ENCODE measurements around the gene RTKN.

The RTKN gene

DNA sequence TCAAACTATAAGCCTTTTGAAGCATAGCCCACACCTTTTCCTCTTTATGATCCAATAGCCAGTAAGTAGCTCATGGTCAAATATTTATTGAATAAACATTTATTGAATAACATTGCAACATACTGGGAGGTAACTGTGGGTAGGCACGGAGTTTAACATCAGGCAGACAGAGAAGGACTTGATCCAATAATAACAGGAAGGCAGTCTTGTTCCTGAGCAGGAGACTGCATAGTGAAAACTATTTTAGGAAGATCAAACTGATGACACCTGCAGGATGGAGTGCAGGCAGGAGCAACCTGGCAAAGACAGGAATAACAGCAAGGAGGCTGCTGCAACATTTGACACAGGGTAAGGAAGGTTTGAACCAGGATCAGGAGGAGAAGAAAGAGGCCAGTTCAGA lies 58.5 kb downstream of the RTKN start:
- no peaks in the 10 kb centered on the region for H3K27me3 ChIP-seq (replicated peaks in 2 of 5; ENCODE audit: control insufficient read depth in 4 of 5, insufficient read depth in 5 of 5, low read length in 4 of 5)
- no peak overlapping the region for H3K27ac ChIP-seq (ENCODE audit: insufficient read depth in 1 of 2, low read depth in 1 of 2, low read length in 2 of 2, poor library complexity in 1 of 2, severe bottlenecking in 2 of 2)
- 71% methylated on average over 1 of the region's 1 CpG for WGBS (ENCODE audit: insufficient coverage)
- H3K4me1 ChIP-seq (ENCODE audit: control extremely low read depth in 1 of 4, control insufficient read depth in 4 of 4, insufficient read depth in 4 of 4, low read length in 3 of 4) = peaks cover 0 to 11% (median 5%) of the 10 kb centered on the region in 4 experiments
- POLR2A ChIA-PET = no interaction called here
- no peaks in the 10 kb centered on the region for H3K9me3 ChIP-seq (ENCODE audit: control extremely low read depth in 1 of 5, control insufficient read depth in 4 of 5, insufficient read depth in 2 of 5, low read depth in 1 of 5, low read length in 4 of 5)
- H3K36me3 ChIP-seq (ENCODE audit: control insufficient read depth in 4 of 4, insufficient read depth in 4 of 4, low read length in 3 of 4) = peaks cover 0 to 22% (median 7%) of the 10 kb centered on the region in 4 experiments
- no peak overlapping the region for H3K4me3 ChIP-seq (ENCODE audit: control insufficient read depth in 1 of 7, extremely low read depth in 1 of 7, insufficient read depth in 4 of 7, low read depth in 2 of 7, low read length in 6 of 7)
- no peak for DNase-seq
- CTCF ChIA-PET = no interaction called here

DNA sequence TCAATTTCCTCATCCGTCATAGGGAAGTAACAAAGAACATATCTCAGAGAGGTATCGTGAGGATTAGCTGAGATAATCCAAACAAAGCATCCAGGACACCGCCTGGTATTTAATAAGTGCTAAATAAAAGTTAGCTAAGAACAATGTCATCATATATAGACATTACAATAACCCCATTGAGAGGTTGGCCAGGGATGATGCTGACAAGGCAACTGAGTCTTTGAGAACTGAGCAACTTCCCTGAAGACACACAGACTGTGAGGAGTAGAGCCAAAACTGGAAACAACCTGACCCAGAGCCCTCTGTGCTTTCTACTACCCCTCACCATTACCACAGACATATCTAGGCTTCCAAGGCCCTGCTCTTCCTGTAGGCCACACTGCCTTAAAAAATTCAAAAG lies 60.0 kb downstream of the RTKN start:
- Histone ChIP-seq H3K9me3 (ENCODE audit: control extremely low read depth in 1 of 5, control insufficient read depth in 4 of 5, insufficient read depth in 2 of 5, low read depth in 1 of 5, low read length in 4 of 5) (no peaks in the 10 kb centered on the region), H3K4me3 (ENCODE audit: control insufficient read depth in 1 of 7, extremely low read depth in 1 of 7, insufficient read depth in 4 of 7, low read depth in 2 of 7, low read length in 6 of 7) (no peak overlapping the region), H3K36me3 (ENCODE audit: control insufficient read depth in 4 of 4, insufficient read depth in 4 of 4, low read length in 3 of 4) (peaks cover 0 to 36% (median 15%) of the 10 kb centered on the region in 4 experiments), H3K4me1 (ENCODE audit: control extremely low read depth in 1 of 4, control insufficient read depth in 4 of 4, insufficient read depth in 4 of 4, low read length in 3 of 4) (peaks cover 0 to 11% (median 5%) of the 10 kb centered on the region in 4 experiments), H3K27me3 (replicated peaks in 2 of 5; ENCODE audit: control insufficient read depth in 4 of 5, insufficient read depth in 5 of 5, low read length in 4 of 5) (no peaks in the 10 kb centered on the region), H3K27ac (ENCODE audit: insufficient read depth in 1 of 2, low read depth in 1 of 2, low read length in 2 of 2, poor library complexity in 1 of 2, severe bottlenecking in 2 of 2) (no peak overlapping the region)
- ChIA-PET POLR2A (no interaction called here), CTCF (interaction anchor here (0.6 to 1.6 kb wide), 3 partner anchors 10 to 205 kb away, joined by 4 to 5 read pairs (median 4); no protein-coding TSS in a partner anchor)
- no peak for DNase-seq
- no CpG with 5 or more reads among the region's 3 CpGs for WGBS (ENCODE audit: insufficient coverage)

DNA sequence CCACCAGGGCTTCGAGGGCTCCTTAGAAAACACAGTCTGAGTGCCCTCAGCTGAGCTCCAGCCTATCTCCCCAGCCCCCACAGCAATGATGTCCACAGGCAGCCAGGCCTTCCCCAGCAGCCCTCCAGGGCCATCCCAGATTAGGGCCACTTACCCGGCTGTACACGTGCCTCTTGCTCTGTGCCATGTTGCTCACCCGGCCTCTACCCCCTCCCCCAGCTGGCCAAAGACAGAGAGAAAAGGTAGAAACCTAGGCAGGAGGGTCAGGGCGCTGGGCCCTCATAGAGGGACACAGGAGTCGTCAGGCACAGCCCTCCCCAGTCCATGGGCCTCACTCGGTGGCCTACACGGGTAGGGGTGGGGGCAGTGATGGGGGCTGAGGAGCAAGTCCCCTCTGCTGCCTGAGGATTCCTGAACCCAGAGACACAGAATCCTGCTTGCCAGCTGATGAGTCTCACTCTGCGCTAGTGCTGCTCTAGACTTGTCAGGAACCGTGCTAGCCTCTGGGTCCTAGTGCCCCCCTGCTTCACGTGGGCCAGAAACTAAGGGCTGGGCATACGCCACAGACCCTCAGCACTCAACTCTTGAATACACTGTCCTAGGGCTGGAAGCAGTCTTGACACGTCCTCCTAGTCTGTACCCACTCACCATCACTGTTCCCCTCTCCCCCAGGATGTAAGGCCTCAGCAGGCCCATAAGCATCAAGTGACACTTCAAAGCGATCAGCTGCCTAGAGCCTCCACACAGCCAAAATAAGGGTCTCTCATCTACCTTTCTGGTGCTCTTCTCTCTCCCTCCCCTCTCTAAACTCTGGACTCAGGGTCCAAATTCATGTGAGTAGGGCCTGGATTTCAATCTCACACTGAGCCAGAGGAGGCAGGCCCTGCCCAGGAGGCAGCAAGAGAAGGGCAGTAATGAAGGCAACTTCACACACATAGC lies 61.6 kb downstream of the RTKN start, which contains the start of gene DCTN1:
DCTN1 (minus strand) TSS at position 461 of the 939 bp plus-strand sequence; CDS start at position 187, 274 bp downstream.
- Histone ChIP-seq H3K27ac (ENCODE audit: insufficient read depth in 1 of 2, low read depth in 1 of 2, low read length in 2 of 2, poor library complexity in 1 of 2, severe bottlenecking in 2 of 2) (peak within 1 kb of the TSS; percentile 6 to 46), H3K36me3 (ENCODE audit: control insufficient read depth in 4 of 4, insufficient read depth in 4 of 4, low read length in 3 of 4) (peaks cover 0 to 38% (median 22%) of the 10 kb centered on the region in 4 experiments), H3K4me3 (ENCODE audit: control insufficient read depth in 1 of 7, extremely low read depth in 1 of 7, insufficient read depth in 4 of 7, low read depth in 2 of 7, low read length in 6 of 7) (peak within 1 kb of the TSS in 4 of 7 experiments; percentile 20 to 64 (median 44)), H3K27me3 (replicated peaks in 2 of 5; ENCODE audit: control insufficient read depth in 4 of 5, insufficient read depth in 5 of 5, low read length in 4 of 5) (no peaks in the 10 kb centered on the region), H3K4me1 (ENCODE audit: control extremely low read depth in 1 of 4, control insufficient read depth in 4 of 4, insufficient read depth in 4 of 4, low read length in 3 of 4) (peaks cover 0 to 15% (median 12%) of the 10 kb centered on the region in 4 experiments), H3K9me3 (ENCODE audit: control extremely low read depth in 1 of 5, control insufficient read depth in 4 of 5, insufficient read depth in 2 of 5, low read depth in 1 of 5, low read length in 4 of 5) (no peaks in the 10 kb centered on the region)
- ChIA-PET POLR2A (interaction anchor here (0.6 kb wide), 1 partner anchor 53 kb away, joined by 3 read pairs; no protein-coding TSS in a partner anchor), CTCF (interaction anchor here (0.8 to 1.9 kb wide), 6 partner anchors 9 to 151 kb away, joined by 3 to 4 read pairs (median 3); no protein-coding TSS in a partner anchor)
- 46% methylated on average over 11 of the region's 14 CpGs for WGBS (ENCODE audit: insufficient coverage)
- DNase-seq = peak; percentile 12 to 55 (median 25)

DNA sequence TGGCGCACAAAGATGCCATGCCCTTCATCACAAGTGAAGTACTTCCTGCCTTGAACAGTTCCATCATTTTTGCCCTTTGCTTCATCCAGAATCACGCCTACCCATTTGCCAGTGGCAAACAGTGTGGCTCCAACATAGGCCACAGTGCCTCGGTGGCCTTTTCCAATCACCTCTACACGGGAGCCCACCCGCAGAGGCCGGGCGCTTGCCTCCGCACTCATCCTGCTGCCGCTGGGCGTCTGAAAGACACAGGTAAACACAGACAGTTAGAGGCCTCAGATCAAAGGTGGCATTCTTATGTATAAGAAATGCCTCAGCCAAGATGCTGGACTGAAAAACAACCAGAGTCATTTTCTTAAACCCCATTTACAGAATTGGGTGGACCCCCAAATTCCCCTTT lies 63.7 kb downstream of the RTKN start:
- Histone ChIP-seq H3K4me1 (ENCODE audit: control extremely low read depth in 1 of 4, control insufficient read depth in 4 of 4, insufficient read depth in 4 of 4, low read length in 3 of 4) (peaks cover 0 to 15% (median 12%) of the 10 kb centered on the region in 4 experiments), H3K36me3 (ENCODE audit: control insufficient read depth in 4 of 4, insufficient read depth in 4 of 4, low read length in 3 of 4) (peaks cover 0 to 30% (median 21%) of the 10 kb centered on the region in 4 experiments), H3K9me3 (ENCODE audit: control extremely low read depth in 1 of 5, control insufficient read depth in 4 of 5, insufficient read depth in 2 of 5, low read depth in 1 of 5, low read length in 4 of 5) (no peaks in the 10 kb centered on the region), H3K27ac (ENCODE audit: insufficient read depth in 1 of 2, low read depth in 1 of 2, low read length in 2 of 2, poor library complexity in 1 of 2, severe bottlenecking in 2 of 2) (no peak overlapping the region), H3K27me3 (replicated peaks in 2 of 5; ENCODE audit: control insufficient read depth in 4 of 5, insufficient read depth in 5 of 5, low read length in 4 of 5) (no peaks in the 10 kb centered on the region), H3K4me3 (ENCODE audit: control insufficient read depth in 1 of 7, extremely low read depth in 1 of 7, insufficient read depth in 4 of 7, low read depth in 2 of 7, low read length in 6 of 7) (no peak overlapping the region)
- ChIA-PET POLR2A (no interaction called here), CTCF (no interaction called here)
- DNase-seq = no peak
- WGBS (ENCODE audit: insufficient coverage) = 95% methylated on average over 10 of the region's 10 CpGs

DNA sequence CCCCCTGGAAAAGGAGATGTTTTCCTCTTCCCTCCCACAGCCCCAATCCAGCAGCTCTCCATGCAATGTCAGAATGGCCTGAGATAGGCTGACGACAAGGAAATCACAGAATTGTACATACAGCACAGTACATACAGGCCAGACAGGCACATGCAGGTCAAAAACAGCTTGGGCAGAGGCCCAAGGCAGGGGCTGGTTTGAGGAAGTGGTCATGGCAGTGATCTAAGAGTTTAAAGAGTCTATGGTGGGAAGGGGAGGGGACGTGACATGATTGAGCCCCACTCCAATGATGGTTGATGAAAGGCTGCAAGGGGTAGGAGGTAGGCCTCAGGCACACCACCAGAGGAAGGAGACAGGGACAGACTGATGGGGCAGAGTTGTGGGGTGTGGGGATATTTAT lies 65.9 kb downstream of the RTKN start:
- 40% methylated on average over 1 of the region's 2 CpGs for WGBS (ENCODE audit: insufficient coverage)
- CTCF ChIA-PET = interaction anchor here (1.2 kb wide), 1 partner anchor 41 kb away, joined by 3 read pairs; no protein-coding TSS in a partner anchor
- POLR2A ChIA-PET = no interaction called here

More for the DNA sequence above, 65.9 kb downstream of the RTKN start:
- Histone ChIP-seq H3K4me3 (ENCODE audit: control insufficient read depth in 1 of 7, extremely low read depth in 1 of 7, insufficient read depth in 4 of 7, low read depth in 2 of 7, low read length in 6 of 7) (no peak overlapping the region), H3K9me3 (ENCODE audit: control extremely low read depth in 1 of 5, control insufficient read depth in 4 of 5, insufficient read depth in 2 of 5, low read depth in 1 of 5, low read length in 4 of 5) (no peaks in the 10 kb centered on the region), H3K36me3 (ENCODE audit: control insufficient read depth in 4 of 4, insufficient read depth in 4 of 4, low read length in 3 of 4) (peaks cover 0 to 44% (median 28%) of the 10 kb centered on the region in 4 experiments), H3K4me1 (ENCODE audit: control extremely low read depth in 1 of 4, control insufficient read depth in 4 of 4, insufficient read depth in 4 of 4, low read length in 3 of 4) (peaks cover 0 to 15% (median 12%) of the 10 kb centered on the region in 4 experiments), H3K27ac (ENCODE audit: insufficient read depth in 1 of 2, low read depth in 1 of 2, low read length in 2 of 2, poor library complexity in 1 of 2, severe bottlenecking in 2 of 2) (no peak overlapping the region), H3K27me3 (replicated peaks in 2 of 5; ENCODE audit: control insufficient read depth in 4 of 5, insufficient read depth in 5 of 5, low read length in 4 of 5) (no peaks in the 10 kb centered on the region)
- DNase-seq = peak in 2 of 3 donors; percentile 28 to 39
